GM12878 (cell line): Measurements from ENCODE around the gene KIDINS220. TPM values are rescaled to one million over a fixed set of nuclear protein-coding genes. Genes with fewer than 3 reads are reported as not detected.
A peak's percentile ranks its signal among the peaks of the same experiment; 100 is the strongest.

Experiments used
- ATF2 ChIP-seq: IDR thresholded peaks from 2 replicates; pipeline ENCODE4 v1.6.1; 2012; ENCODE audit warnings: low read length, inconsistent platforms
- ATF7 ChIP-seq: fragments of 450-650 bp; IDR thresholded peaks from 2 replicates; pipeline ENCODE4 v1.6.1; 2016; ENCODE audit warnings: low read depth, mild to moderate bottlenecking
- BCLAF1 ChIP-seq: fragments of 450-650 bp; IDR thresholded peaks from 2 replicates; pipeline ENCODE4 v1.6.1; 2017; ENCODE audit warnings: antibody characterized with exemption, mild to moderate bottlenecking, moderate library complexity
- HDGF ChIP-seq: fragments of 450-650 bp; IDR thresholded peaks from 2 replicates; pipeline ENCODE4 v1.6.1; 2016; ENCODE audit warnings: antibody characterized with exemption
- IKZF2 ChIP-seq, 2 experiments: fragments of 450-650 bp; IDR thresholded peaks; 2 replicates each; pipeline ENCODE4 v1.6.1; 2017; ENCODE audit warnings: mild to moderate bottlenecking in 2 of 2, moderate library complexity in 2 of 2
- MYC ChIP-seq: IDR thresholded peaks from 2 replicates; pipeline ENCODE4 v1.6.1; 2011; ENCODE audit warnings: mild to moderate bottlenecking, low read length, moderate library complexity, inconsistent platforms; ENCODE audit not compliant: insufficient read depth, insufficient replicate concordance, insufficient read length, severe bottlenecking
- NKRF ChIP-seq: fragments of 450-650 bp; conservative IDR thresholded peaks from 2 replicates; pipeline ENCODE4 v1.6.1; 2017; ENCODE audit warnings: mild to moderate bottlenecking, moderate library complexity
- PAX8 ChIP-seq: fragments of 450-650 bp; IDR thresholded peaks from 2 replicates; pipeline ENCODE4 v1.6.1; 2017; ENCODE audit warnings: mild to moderate bottlenecking, moderate library complexity
- RB1 ChIP-seq: fragments of 450-650 bp; formaldehyde crosslinking; IDR thresholded peaks from 2 replicates; pipeline ENCODE4 v1.6.1; 2017; ENCODE audit warnings: mild to moderate bottlenecking, borderline replicate concordance
- SKIL ChIP-seq: fragments of 450-650 bp; IDR thresholded peaks from 2 replicates; pipeline ENCODE4 v1.6.1; 2017; ENCODE audit warnings: mild to moderate bottlenecking, low read depth, inconsistent platforms; ENCODE audit not compliant: poor library complexity, severe bottlenecking
- SUPT20H ChIP-seq: IDR thresholded peaks from 2 replicates; pipeline ENCODE4 v1.6.1; 2011; ENCODE audit warnings: low read depth, mild to moderate bottlenecking, low read length, moderate library complexity, borderline replicate concordance; ENCODE audit not compliant: control insufficient read depth
- TBL1XR1 ChIP-seq: IDR thresholded peaks from 2 replicates; pipeline ENCODE4 v1.6.1; 2012; ENCODE audit warnings: low read depth, low read length, improper control_type of control experiment
- ZBTB11 ChIP-seq: fragments of 450-650 bp; formaldehyde crosslinking; IDR thresholded peaks from 2 replicates; pipeline ENCODE4 v1.5.0; 2022; ENCODE audit warnings: mild to moderate bottlenecking, missing genetic modification characterization
- ZNF24 ChIP-seq: fragments of 450-650 bp; IDR thresholded peaks from 2 replicates; pipeline ENCODE4 v1.6.1; 2017; ENCODE audit warnings: antibody characterized with exemption, mild to moderate bottlenecking
- polyA plus RNA-seq, 11 experiments: library from polyadenylated mRNA; depleted of rRNA in 4 of 11; unstranded in 6 of 11; stranded (reverse) in 5 of 11; fragments of >200 nt; fragmentation: Nextera tagmentation in 4 of 11; fragmentation: Illumina TruSeq in 1 of 11; extraction: Ambion mirVana in 4 of 11; extraction: Trizol in 1 of 11; gene quantifications; 1 replicate in 1 of 11; 2 replicates in 10 of 11; pipeline versions ENCODE4 v1.2.1 to v1.2.3, GENCODE V29; 2011 to 2016; ENCODE audit warnings: inconsistent platforms in 2 of 11, missing spikeins in 2 of 11, low read depth in 1 of 11
- total RNA-seq, 4 experiments: library from RNA; depleted of rRNA in 3 of 4; stranded (reverse); fragments of >200 nt in 3 of 4; fragmentation: Illumina TruSeq in 1 of 4; extraction: Trizol in 1 of 4; gene quantifications; 2 replicates each; pipeline versions ENCODE4 v1.2.1 to v1.2.3, GENCODE V29; 2013 to 2021

KIDINS220 gene
- total and polyA plus RNA-seq, 10 of the 15 experiments (the other 5 are each of a cell fraction or from before 2014, with no cell fraction given): 6.0 to 31.2 (median 16.0) TPM

- TF ChIP-seq SUPT20H (no peak), RB1 (peak; percentile 50; the same call in 1 of the 2 replicates), HDGF (peak; percentile 79), BCLAF1 (no peak), SKIL (no peak), TBL1XR1 (peak; percentile 16; the same call in 1 of the 2 replicates), IKZF2 (IDR thresholded peaks at IDR 0.05) (peak; percentile 30 to 43; a peak in 2 of 4 replicates), MYC (no peak), PAX8 (no peak), ATF7 (peak; percentile 56), NKRF (peak; percentile 39), ZNF24 (no peak), ATF2 (no peak), ZBTB11 (CRISPR knock-in tag) (no peak)
Measured at GRCh38 chr2:8680822-8681760, 156.3 kb downstream of the KIDINS220 start (continued).
